Activated CD4-positive, alpha-beta T cell treated with anti-CD3 and anti-CD28 coated beads for 24 hours (primary cell): ENCODE data around the gene FAM107B.
"Not testable (repeated sequence)": the region's sequence is repeated elsewhere in the genome, so short reads cannot be mapped to it uniquely, and the experiment has no call there.

Experiments
- DNase-seq, 2 donors: peaks; one replicate each; pipeline ENCODE4 v3.0.0-alpha.2; 2020; ENCODE audit warnings: low read depth in 2 of 2

Gene FAM107B

DNA sequence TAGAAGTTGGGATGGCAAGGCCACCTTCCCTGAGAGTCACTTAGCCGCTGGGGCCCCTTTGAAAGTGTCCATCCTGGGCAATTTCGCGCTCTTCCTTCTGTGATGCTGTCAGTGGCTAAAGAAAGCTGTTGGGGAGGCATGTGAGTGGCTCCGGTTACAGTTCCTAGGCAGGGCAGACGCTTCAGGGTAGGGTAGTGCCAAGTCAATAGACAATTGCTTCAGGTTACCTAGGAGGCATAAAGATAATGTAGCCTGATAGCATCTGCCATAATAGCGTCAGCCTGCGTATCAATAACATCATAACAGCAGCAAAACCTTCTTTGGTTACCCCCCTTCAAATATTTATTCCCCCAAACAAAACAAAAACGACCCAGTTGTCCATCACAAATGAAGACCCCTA, at the start of gene FAM107B:
TSS of gene FAM107B (minus strand) at position 101 of the 400 bp plus-strand sequence. CDS start 234 bp downstream, outside the sequence.
- no peak for DNase-seq

DNA sequence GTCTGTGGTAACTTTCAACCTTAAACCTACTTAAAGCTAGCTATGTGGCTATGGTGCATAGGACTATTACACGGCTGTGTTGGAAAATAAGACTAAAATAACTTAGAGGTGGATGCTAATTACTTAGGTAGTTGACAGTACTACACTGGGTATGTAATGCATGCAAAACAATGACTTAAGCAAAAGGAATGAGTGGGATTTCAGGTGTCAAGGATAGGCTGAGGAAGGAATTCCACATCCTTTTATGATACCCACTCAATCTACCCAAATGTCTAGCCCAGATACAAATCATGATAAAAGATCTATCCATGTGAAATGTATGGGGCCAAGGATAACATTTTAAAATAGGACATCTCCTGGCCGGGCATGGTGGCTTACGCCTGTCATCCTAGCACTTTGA, 49.3 kb upstream of the FAM107B start:
- DNase-seq, result no peak

DNA sequence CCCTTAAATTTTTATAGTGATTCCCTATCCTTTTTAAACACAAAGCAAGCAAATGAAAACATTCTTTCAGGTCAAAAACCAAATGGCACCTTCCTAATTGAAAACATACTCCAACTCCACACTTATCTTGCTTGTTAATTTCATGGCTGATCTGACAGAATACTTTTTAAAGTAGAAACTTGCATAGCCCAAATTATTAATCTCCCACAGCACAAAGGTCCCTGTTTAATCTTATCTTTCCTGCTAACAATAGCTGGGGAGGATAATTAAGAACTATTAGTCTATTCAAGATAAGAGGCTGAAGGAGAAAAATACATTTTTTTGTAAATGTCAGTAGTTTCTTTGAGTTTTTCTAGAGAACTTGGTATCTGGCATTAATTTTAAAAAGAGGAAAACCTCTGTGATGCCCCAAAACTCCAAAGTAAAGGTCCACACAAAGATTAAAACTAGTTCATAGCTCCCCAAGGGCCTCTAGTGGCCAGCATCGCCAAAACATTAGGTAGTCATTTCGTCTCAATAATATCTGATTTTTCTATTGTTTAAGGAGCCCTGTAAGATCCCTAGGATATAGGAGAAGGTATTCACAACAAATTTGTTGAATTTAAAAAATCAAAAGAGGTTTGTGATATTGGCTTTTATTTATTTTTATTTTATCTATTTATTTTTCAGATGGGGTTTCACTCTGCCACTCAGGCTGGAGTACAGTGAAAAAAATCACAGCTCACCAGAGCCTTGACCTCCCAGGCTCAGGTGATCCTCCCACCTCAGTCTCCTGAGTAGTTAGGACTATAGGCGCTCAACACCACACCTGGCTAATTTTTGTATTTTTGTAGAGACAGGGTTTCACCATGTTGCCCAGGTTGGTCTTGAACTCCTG, 48.4 kb upstream of the FAM107B start:
- peak; percentile 19 to 21 for DNase-seq

DNA sequence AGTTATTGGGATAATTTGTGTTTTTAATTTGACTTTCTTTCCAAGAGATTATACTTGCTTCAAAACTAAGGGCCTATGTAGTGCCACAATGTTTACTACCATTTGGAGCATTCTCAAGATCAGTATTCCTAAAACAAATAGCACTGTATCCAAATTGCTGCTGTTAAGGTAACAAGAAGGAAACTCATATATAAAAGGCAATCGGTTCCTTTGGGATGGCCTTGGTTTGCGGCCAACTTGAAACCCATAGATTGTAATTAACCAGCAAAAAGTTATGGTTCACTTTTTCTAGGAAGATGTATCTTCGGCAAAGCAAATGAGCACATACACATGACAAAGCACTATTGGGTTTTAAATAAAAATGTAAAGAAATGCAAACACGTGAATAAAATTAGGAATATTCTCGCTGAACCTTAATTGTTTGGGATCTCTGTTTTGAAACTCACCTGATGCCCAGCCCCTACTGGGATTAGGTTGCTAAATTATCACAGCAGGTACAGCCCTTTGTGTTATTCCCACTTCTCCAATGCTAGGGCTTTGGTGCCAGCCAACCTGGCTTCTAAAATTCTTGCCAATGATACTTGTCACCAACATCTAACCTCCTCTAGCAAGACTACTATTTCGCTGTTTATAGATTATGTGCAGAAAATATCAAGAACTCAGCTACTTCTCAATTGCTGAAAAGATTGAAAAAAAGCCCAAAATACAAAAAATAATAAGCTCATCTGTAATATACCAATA, 47.1 kb upstream of the FAM107B start:
- no peak for DNase-seq

DNA sequence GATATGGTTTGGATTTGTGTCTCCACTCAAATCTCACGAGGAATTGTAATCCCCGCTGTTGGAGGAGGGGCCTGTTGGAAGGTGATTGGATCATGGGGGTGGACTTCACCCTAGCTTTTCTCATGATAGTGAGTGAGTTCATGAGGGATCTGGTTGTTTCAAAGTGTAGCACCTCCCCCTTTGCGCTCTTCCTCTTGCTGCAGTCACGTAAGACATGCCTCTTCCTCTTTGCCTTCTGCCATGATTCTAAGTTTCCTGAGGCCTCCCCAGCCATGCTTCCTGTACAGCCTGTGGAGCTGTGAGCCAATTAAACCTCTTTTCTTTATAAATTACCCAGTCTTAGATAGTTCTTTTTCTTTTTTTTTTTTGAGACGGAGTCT, 46.1 kb upstream of the FAM107B start:
- DNase-seq, result no peak

DNA sequence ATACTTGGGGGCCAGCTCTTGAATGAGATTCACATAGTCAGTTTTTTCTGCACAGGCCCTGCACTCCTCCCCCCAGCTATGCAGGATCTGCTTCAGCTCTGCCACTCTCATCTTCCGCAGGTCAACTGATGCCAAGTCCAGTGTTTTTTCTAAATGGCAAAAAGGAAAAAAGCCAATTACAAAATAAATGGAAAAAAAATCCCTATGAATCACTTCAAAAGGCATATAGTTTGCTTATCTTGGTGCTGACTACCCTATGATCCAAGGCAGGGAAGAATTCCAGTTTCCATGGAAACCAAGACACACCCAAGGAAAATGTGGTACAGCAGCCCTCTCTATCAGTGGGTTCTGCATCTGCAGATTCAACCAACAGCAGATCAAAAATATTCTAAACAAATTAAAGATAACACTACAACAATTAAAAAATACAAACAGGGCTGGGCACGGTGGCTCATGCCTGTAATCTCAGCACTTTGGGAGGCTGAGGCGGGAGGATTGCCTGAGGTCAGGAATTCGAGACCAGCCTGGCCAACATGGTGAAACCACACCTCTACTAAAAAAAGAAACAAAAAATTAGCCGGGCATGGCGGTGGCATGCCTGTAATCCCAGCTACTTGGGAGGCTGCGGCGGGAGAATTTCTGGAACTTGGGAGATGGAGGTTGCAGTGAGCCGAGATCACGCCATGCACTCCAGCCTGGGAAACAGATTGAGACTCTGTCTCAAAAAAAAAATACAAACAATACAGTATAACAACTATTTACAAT, 45.5 kb upstream of the FAM107B start:
- no peak for DNase-seq

DNA sequence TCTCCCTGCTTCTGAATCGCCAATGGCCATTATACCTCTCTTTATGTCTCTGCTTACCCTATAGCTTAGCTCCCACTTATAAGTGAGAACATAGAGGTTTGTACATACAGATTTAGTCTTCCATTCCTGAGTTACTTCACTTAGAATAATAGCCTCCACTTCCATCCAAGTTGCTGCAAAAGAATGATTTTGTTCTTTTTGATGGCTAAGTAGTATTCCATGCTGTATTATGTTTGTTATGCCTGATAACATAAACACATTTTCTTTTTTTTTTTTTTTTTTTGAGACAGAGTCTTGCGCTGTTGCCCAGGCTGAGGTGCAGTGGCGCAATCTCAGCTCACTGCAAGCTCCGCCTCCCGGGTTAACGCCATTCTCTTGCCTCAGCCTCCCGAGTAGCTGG, 42.0 kb upstream of the FAM107B start:
- not testable (repeated sequence) for DNase-seq

DNA sequence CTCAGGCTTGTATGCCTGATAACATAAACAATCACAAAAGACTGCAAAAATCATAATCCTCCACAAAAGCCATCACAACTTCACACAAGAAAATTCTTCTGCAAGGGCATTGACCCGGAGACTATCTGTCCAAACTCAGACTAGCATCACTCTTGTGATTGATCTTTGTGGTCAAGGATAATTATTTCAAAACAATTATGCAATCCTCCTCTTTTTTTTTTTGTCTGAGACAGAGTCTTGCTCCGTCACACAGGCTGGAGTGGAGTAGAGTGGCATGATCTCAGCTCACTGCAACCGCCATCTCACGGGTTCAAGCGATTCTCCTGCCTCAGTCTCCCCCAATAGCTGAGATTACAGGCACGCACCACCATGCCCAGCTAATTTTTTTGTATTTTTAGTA, 41.0 kb upstream of the FAM107B start:
- DNase-seq, result no peak

DNA sequence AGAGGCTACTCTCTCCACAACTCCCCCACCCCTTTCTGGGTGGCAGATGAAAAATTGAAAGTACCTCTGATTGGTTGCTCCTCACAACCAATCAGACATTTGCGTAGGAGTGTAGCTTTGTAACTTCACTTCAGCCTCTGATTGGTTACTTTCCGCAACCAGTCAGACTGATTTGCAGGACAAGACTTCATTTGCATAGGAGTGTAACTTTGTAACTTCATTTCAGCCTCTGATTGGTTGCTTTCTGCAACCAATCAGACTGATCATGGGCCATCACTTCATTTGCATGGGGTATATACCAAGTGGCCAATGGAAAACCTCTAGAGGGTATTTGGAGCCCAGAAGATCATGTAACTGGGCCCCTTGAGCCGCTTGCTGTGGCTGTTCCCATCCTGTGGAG, 37.6 kb upstream of the FAM107B start:
- DNase-seq, result no peak

DNA sequence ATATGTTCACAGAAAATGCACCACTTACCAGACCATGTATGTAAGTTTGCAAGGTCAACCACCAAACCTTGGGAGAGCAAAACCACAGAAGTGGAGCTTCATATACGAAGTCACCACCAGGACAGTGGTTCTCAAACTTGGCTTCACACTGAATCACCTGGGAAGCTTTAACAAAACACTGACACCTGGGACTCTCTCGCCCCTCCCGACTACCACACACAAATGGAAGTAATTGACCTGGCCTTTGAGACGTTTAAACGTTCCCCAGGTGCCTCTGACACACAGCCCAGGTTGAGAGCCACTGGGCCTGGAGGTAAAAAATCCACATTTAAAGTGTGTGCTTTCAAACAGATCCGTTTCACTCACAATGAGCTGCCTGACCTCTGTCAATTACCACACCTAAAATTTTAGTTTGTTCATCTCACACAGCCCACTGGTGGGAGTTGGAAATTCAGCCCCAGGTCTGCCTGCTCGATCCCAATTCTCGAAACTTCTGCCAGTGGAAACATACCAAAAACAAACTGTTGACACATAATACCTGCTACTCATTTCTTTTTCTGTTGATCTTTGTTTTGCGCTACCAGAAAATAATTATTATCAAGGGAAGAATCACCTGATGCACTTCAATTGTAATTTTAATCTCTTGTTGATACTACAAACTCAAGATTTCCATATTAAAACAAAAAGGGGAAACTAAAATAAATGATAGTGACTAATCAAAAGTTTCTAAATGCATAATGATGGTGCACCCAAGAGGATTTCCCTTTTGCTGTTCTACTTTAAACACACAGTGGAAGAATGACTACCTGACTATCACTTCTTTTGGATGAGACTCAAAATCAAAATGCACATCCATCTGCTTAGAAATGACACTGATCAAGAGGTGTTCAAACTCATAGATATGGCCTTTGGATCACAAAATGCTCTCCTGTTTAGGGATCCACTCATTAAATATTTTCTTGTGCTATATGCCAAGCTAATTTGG, 36.6 kb upstream of the FAM107B start:
- no peak for DNase-seq

DNA sequence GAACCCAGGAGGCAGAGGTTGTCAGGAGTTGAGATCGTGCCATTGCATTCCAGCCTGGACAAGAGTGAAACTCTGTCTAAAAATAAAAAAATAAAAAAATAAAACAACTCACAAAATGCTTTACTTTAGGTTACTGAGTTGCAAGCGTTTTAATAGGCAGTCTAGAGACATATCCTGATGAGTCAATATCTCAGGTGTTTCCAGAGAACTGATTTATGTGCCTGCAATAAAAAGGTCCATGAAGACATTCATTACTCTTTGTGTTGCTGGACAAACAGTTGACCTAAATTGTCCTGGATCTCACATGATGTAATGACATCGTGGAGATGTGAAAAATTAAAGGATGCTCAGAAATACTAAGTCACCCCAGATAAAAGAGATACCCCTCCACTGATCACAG, 31.6 kb upstream of the FAM107B start:
- no peak for DNase-seq

DNA sequence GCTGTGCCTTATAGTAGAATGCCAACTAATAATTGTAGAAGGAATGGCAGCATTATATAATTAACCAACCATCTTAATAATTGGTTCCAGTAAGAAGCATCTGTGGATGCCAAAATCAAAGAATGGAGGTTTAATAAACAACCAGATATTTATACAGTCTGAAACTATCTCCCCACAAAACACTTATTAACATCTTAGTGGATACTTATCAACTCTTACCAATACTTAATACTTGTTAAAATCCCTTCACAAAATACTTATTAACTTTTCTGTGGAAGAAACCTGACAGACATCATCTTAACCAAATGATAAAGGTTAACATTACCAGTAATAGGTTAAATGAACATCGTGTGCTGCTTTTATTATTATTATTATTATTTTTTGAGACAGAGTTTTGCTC, 29.1 kb upstream of the FAM107B start:
- no peak for DNase-seq

DNA sequence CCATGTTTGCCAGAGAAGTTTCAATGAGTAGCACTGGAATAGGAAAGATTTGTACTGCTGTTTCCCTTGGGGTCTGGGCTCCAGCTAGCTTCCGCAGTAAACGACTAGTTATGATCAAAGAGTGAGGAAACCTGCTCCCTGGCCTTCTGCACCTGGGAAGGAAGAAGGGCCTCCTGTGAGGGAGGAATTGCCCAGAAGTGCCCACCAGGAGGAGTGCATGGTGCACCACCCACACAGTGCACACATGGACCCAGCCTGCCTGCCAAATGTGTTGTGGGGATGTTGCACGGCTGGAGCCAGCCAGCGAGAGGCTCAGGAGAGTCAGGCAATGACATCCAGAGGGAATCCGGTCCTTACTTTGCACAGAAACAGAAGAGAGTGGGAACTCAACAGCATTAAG, 27.0 kb upstream of the FAM107B start:
- no peak for DNase-seq

DNA sequence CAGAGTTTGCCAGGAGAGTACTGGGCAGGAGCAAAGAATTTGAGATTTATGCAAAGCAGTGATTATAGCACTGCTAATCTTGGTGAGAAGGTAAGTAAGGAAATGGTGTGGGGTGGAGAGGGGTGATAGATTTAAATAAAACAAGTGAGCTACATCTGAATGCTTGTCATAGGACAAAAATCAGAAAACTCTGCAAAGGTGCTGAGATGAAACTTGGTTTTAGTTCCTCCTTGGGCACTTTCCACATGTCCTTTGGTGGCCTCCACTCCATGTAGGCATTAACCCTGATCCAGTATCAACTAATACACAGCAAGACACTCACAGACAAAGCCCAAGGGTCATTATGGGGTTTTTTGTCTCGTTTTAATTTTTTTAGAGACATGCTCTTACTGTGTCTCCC, 25.7 kb upstream of the FAM107B start:
- no peak for DNase-seq

DNA sequence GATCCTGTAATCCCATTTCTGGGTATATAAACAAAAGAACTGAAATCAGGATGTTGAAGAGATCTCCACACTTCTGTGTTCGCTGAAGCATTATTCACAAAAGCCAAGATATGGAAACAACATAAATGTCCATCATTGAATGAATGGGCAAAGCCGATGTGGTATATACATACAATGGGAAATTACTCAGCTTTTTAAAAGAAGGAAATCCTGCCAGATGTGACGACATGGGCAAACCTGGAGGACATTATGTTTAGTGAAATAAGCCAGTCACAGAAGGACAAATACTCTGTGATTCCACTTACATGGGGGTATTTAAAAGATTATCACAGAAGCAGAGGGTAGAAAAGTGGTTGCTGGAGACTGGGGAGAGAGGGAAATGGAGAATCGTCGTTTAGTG, 23.9 kb upstream of the FAM107B start:
- DNase-seq, result no peak

DNA sequence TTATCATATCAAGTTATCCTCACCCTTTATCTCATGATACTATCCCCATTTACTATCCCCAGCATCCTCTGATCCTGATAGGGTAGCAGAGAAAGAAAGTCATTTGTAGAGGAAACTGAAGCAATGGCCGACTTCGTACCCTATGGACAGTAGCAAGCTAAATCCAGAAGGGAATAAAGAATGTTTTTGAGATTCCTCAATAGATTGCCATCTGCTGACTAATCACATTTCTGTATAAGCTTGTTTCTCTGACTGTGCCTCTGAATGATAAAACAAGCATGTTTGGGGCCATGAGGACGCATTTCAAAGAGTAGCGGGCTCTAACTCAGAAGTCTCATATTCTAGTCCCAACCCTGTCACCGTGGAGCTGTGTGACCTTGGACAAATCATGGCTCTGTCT, 13.2 kb upstream of the FAM107B start:
- DNase-seq, result no peak

DNA sequence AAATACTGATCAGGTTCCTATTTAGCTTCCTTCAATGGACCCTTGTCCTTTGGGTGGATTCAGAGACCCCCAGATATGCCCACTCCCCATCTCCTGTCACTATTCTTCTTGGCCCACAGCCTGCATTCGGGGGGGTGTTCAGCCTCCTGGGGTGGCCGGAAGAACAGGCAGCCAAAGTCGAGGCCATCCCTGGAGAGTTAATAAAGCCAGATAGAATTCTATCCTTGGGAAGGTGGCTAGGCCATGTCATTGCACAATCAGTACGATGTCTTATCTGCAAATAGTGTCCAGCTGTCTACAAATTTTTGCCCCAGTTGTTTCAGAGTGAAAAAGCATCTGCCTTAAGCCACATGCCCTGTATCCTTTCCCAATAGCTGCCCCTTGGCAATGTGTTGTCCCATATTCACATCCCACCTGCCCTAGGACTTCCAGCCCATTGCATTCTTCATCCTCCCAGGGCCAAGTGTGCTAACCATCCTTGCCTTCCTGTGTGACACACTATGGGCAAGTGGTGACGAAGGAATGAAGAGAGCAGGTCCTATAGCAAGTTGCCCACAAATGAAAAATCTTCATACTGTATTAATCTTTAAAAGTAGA, 9.9 kb upstream of the FAM107B start:
- no peak for DNase-seq

DNA sequence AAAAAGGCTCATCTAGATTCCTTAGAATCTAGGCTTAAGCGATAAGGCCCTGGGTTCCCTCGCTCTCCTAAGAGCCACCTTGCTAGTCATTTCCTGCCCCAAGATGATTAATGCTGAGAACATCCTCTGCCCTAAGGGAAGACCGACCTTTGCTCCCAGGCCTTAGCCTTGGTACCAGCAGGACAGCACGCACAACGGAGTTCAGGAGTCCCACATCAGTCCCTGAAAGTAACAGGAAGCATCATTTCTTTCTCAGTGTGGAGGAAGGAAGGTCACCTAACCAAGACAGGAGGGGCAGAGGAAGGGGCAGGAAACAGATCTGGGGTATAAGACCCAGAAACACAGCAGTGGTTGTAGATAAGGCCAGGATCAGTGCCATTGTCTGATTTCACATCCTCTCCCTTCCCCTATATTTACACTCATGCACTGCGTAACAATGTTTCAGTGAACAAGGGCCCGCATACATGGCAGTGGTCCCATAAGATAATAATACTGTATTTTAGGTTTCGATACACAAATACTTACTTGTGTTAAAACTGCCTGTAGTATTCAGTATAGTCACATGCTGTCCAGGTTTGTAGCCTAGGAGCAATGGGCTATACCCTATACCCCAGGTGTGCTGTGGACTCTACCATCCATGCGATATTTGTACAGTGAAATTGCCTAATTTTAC, 8.1 kb upstream of the FAM107B start:
- DNase-seq, result no peak

DNA sequence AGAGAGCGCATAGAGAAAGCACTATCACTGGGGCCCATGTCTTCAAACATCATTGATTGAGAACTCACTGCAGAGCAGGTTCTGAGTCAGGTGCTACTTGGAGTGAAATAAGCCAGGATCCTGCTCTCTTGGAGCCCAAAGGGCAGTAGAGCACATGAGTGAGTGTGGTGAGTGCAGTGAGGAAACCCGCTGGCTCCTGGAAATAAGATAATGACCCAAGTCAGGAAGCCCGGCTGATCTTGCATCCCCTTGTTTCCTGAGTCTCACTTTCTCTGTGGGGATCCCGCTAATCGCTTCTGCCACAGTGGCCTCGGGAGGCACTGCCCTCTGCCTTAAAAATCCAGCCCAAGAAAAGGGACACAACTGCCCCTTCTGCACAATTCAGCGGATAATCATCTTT, 7.1 kb upstream of the FAM107B start:
- DNase-seq, result no peak

DNA sequence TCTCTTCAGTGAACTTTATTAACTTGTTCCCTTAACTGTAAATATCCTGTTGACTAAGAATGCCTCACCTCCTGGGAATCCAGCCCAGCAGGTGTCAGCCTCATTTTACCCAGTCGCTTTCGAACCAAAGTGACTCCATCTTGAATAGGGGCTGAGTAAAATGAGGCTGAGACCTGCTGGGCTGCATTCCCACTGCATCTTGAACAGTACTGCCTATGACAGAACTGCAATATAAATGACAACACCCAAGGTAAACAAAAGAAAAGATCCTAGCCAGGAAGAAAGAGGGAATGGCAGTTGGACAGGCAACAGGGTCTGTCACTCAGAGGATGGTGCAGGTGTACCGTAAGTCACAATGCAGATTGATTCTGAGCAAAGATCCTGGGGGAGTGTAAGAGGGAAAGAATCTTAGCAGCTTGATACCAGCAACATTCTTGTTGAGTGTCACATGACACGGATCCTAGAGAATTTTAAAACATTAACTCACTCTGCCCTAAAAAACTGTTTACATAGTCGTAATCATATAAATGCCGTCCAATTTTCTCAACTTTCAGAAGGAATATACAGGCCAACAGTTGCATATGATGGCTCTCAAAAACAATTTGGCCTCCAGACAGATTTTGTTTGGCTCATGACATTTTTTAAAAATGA, 4.4 kb upstream of the FAM107B start:
- no peak for DNase-seq
